Mesothelial cell of epicardium (in vitro differentiated cells): ENCODE results near the gene ALDH3A1. TPM values are rescaled to one million over a fixed set of nuclear protein-coding genes. Genes with fewer than 3 reads are reported as not detected.

Experiments used
- DNase-seq, 2 experiments: peaks; one replicate each; pipeline ENCODE4 v3.0.0; 2021; ENCODE audit warnings: low spot score in 2 of 2; ENCODE audit not compliant: unreplicated experiment in 2 of 2
- H3K27ac Mint-ChIP-seq: 2 replicates; pipeline ENCODE4 v1.8.0; 2021; ENCODE audit warnings: mixed read lengths
- H3K27me3 Mint-ChIP-seq: 2 replicates; pipeline ENCODE4 v1.8.0; 2021; ENCODE audit warnings: low read depth, mixed read lengths
- H3K36me3 Mint-ChIP-seq: 2 replicates; pipeline ENCODE4 v1.8.0; 2021; ENCODE audit warnings: mixed read lengths
- H3K4me1 Mint-ChIP-seq: 2 replicates; pipeline ENCODE4 v1.8.0; 2021; ENCODE audit warnings: mixed read lengths
- H3K4me3 Mint-ChIP-seq: 2 replicates; pipeline ENCODE4 v1.8.0; 2021; ENCODE audit warnings: mild to moderate bottlenecking, moderate library complexity, mixed read lengths
- H3K9me3 Mint-ChIP-seq: 2 replicates; pipeline ENCODE4 v1.8.0; 2021; ENCODE audit warnings: mixed read lengths
- total RNA-seq: library from RNA; stranded (reverse); gene quantifications from 3 replicates; pipeline ENCODE4 v1.2.1, GENCODE V29; 2021
- TF ChIP-seq, protein P1 (sequence below): fragments of 200-600 bp; sonication (generic); IDR thresholded peaks from one replicate; pipeline ENCODE4 v1.5.0; 2021; ENCODE audit warnings: antibody characterized with exemption; ENCODE audit not compliant: unreplicated experiment

The ALDH3A1 gene
- total RNA-seq, 1 donor from 2014 or later: 0.69 TPM

DNA sequence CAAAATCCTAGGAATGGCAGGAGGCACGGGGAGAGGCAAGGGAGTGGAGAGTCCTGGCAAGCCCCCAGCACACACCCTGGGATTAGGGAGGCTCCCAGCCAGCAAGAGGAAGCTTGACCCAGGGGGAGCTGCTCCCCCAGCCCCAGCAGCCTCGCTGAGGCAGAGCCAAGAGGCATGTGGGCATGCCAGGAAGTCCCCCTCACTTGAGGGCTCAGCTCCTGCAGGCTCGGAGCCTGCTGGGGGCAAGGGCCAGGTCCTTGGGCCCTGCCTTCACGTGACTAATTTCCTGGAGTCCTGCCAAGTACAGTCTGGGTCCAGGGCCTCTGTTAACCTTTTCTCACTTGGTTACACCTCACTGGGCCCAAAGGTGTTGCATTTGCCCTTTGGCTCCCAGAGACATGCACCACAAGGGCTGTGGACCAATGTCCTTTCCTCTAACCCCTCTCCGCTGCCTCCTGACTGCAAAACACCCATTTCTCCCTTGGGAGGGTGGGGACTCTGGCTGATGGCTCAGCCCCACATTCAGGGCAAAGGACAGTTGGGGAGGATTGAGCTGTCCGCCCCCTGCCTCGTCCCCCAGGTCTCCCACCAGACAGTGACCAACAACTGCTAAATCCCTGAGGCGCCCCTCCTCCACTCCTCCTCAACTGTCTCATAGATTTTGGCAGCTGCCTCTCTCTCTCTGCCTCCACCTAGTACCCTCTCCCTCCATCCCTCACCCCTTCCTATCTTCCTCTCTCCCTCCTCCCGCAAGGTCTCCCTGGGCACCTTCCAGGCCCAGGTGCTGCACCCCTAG is 27.3 kb downstream of the ALDH3A1 start:
- Mint-ChIP-seq H3K4me1 (peaks cover 5% of the 10 kb centered on the region), H3K9me3 (no peaks in the 10 kb centered on the region), H3K4me3 (no peak overlapping the region), H3K27ac (no peak overlapping the region), H3K36me3 (no peaks in the 10 kb centered on the region), H3K27me3 (no peaks in the 10 kb centered on the region)
- TF ChIP-seq, protein P1, sequence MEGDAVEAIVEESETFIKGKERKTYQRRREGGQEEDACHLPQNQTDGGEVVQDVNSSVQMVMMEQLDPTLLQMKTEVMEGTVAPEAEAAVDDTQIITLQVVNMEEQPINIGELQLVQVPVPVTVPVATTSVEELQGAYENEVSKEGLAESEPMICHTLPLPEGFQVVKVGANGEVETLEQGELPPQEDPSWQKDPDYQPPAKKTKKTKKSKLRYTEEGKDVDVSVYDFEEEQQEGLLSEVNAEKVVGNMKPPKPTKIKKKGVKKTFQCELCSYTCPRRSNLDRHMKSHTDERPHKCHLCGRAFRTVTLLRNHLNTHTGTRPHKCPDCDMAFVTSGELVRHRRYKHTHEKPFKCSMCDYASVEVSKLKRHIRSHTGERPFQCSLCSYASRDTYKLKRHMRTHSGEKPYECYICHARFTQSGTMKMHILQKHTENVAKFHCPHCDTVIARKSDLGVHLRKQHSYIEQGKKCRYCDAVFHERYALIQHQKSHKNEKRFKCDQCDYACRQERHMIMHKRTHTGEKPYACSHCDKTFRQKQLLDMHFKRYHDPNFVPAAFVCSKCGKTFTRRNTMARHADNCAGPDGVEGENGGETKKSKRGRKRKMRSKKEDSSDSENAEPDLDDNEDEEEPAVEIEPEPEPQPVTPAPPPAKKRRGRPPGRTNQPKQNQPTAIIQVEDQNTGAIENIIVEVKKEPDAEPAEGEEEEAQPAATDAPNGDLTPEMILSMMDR: no peak
- DNase-seq: no peak

DNA sequence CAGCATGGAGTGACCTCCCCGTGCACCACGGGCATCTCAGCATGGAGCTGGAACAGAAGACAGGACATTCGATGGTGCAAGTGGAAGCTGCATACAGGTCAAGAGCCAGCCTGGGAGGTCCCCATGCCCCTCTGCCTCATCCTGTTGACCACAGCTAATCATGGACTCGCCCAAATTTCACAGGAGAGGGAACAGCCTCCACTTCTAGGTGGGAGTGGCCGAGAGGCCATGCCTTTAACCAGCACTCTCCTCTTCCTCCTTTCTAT is 28.0 kb downstream of the ALDH3A1 start:
- no peaks in the 10 kb centered on the region for H3K27me3 Mint-ChIP-seq
- H3K4me1 Mint-ChIP-seq: peaks cover 5% of the 10 kb centered on the region
- no peak for DNase-seq
- H3K36me3 Mint-ChIP-seq: no peaks in the 10 kb centered on the region
- TF ChIP-seq, protein P1: no peak
- H3K4me3 Mint-ChIP-seq: no peak overlapping the region
- no peak overlapping the region for H3K27ac Mint-ChIP-seq
- no peaks in the 10 kb centered on the region for H3K9me3 Mint-ChIP-seq

GRCh38 chr17:19719355-19720209 is 28.5 kb downstream of the ALDH3A1 start:
- Mint-ChIP-seq H3K27ac (no peak overlapping the region), H3K4me3 (no peak overlapping the region), H3K9me3 (no peaks in the 10 kb centered on the region), H3K4me1 (peaks cover 5% of the 10 kb centered on the region), H3K36me3 (no peaks in the 10 kb centered on the region), H3K27me3 (no peaks in the 10 kb centered on the region)
- no peak for DNase-seq
- TF ChIP-seq, protein P1: no peak

DNA sequence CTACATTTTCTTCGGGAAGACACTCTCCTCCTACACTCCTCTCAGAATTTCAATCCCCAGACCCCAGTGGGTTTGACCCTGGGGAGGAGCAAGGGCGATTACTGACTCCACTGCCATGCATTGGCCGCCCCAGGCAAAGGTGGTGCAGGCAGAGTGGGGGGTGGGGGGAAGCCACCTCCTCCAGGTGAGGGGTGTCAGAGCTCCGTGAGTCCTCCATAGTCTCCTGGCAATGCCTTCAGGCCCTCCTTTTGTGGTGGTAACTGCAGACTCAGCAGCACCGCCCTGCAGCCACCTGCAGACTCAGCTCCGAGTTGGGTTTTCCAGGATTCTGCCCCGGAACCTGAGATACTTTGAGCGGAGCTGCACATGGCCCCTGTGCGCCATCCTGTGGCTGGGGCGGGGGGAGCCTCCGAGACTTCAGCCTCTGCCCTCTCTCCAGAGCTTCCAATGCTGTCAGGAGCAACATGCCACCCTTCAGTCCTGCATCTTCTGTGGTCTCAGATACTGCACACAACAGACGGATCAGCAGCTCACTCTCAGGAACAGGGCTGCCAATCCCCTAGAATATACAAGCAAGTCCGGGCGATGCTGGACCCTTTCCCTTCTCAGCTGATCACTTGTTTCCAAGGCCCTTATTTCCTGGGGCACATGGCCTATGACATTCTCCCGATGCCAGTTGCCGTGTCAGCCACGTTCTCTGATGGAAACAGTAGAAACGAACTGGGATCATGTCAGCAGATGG is 29.3 kb downstream of the ALDH3A1 start:
- H3K27ac Mint-ChIP-seq: no peak overlapping the region

GRCh38 chr17:19718041-19718612 is 30.0 kb downstream of the ALDH3A1 start:
- Mint-ChIP-seq H3K27ac (no peak overlapping the region), H3K4me1 (peaks cover 5% of the 10 kb centered on the region), H3K9me3 (no peaks in the 10 kb centered on the region), H3K36me3 (no peaks in the 10 kb centered on the region), H3K4me3 (no peak overlapping the region), H3K27me3 (no peaks in the 10 kb centered on the region)
- TF ChIP-seq, protein P1: no peak
- no peak for DNase-seq

More for the DNA sequence above, 29.3 kb downstream of the ALDH3A1 start:
- Mint-ChIP-seq H3K9me3 (no peaks in the 10 kb centered on the region), H3K36me3 (no peaks in the 10 kb centered on the region), H3K4me1 (peaks cover 5% of the 10 kb centered on the region), H3K27me3 (no peaks in the 10 kb centered on the region), H3K4me3 (no peak overlapping the region)
- TF ChIP-seq, protein P1: no peak
- DNase-seq: no peak
